D721Med (cell line): Measurements from ENCODE around the gene LMNTD2.
"Not testable (repeated sequence)": the region's sequence is repeated elsewhere in the genome, so short reads cannot be mapped to it uniquely, and the experiment has no call there.

Source experiments
- DNase-seq: peaks from one replicate; pipeline ENCODE4 v3.0.0; 2011; ENCODE audit warnings: low spot score; ENCODE audit not compliant: insufficient read length
- FAIRE-seq: peaks from 2 replicates; lab custom pipeline; 2011; peaks lifted over from hg19 to GRCh38; lab: Jason Lieb, UNC
- CTCF ChIP-seq: IDR thresholded peaks from 2 replicates; pipeline ENCODE4 v1.5.1; 2012; ENCODE audit warnings: mild to moderate bottlenecking, control low read depth; ENCODE audit not compliant: insufficient read depth; ENCODE audit errors: missing control alignments

Gene LMNTD2

DNA sequence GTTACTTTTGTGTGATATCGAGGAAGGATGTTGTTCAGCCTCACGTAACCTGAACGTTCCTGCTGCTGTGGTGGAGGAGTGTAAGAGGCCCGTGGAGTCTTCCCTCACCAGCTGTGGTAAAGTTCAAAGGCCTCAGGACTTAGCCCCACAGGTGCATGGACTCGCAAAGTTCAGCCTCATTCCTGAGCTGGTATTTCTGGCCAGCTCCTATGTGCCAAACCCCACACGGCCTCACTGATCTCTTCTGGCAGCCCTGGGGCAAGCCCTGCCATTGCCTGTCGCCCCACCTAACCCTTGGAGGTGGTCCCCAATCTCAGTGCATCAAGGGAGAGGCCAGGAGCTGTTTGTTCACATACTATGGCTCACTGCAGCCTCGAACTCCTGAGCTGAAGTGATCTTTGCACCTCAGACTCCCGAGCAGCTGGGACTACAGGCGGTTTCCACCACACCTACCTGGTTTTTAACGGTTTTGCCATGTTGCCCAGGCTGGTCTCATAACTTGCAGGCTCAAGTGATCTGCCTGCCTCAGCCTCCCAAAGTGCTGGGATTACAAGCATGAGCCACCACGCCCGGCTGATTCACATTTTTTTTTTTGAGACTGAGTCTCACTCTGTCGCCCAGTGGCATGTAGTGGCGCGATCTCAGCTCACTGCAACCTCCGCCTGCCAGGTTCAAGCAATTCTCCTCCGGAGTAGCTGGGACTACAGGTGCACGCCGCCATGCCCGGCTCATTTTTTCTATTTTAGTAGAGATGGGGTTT is 17.9 kb upstream of the LMNTD2 start:
- TF ChIP-seq CTCF, result no peak
- no peak for FAIRE-seq

GRCh38 chr11:577611-577894 is 17.0 kb upstream of the LMNTD2 start:
- no peak for TF ChIP-seq CTCF
- FAIRE-seq, result no peak
- DNase-seq, result no peak

More for the DNA sequence above, 17.9 kb upstream of the LMNTD2 start:
- no peak for DNase-seq

GRCh38 chr11:576811-577610 is 16.5 kb upstream of the LMNTD2 start:
- FAIRE-seq (no peak), DNase-seq (no peak)
- TF ChIP-seq CTCF, result no peak

- no peak for TF ChIP-seq CTCF
- FAIRE-seq (no peak), DNase-seq (peak; percentile 89)
Measured at GRCh38 chr11:575996-576768, 15.6 kb upstream of the LMNTD2 start, which contains the start of gene PHRF1. Gene PHRF1, plus strand, starts transcription at chr11:576470. Its CDS starts 5,043 bp downstream, at chr11:581513.

DNA sequence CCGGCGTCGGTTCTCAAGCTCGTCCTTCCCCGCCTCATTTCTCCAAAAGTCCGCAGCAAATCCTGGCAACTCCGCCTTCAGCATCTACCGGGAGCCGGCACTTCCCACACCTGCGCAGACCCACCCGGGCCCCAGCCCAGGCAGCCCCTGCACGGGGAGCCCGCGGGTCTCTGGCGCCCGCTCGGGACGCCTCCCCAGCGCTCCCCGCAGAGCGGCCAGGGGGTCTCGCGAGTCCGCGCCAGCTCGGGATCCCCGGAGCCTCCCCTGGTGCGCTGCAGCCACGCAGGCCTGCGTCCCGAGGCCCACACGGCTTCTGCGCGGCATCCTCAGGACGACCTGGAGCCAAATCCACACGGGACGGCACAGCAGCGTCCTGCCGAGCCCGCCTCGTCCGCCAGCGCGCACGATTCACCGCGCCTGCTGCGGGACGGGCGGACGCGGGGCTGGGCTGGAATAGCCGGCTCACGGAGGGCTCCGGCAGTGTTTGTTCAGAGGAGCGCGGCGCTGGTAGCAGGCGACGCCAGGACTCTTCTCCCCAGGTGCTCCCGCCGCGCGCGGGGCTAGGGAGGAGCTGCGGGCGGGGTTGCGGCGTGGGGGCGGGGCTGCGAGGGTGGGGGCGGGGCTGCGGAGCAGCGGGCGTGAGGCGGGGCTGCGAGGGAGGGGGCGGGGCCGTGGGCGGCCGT is 14.9 kb upstream of the LMNTD2 start:
- DNase-seq (peak; percentile 60), FAIRE-seq (no peak)
- TF ChIP-seq CTCF, result no peak

DNA sequence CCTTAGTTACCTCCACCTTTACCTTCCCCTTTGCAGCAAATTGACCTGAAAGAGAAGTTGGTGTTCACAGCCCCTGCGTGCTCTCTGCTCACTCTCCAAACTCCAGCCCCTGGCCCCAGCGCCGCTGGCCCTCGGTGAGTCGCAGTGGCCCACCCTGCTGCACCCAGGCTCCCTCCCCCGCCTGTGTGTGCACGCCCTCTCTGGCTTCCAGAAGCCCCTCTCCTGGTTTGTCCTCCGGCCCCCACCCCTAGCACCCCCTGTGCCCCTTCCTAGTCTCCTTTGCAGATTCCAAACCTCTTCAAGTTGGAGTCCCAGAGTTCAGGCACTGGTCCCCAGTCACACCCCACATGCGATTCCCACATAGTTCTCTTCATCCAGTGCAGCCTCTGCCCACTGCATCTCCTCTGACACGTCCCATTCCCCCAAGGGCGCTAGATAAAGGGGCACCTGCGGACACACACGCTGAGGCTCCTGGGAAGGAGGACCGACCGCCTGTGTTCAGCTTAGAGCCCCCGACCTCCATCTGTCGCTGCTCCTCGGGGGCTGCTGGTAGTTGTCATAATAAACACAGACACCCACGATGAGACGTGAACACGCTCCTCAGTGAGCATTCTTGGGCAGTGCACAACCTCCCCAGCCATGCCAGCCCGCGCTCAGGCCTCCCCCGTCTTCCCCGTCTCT is 14.2 kb upstream of the LMNTD2 start:
- DNase-seq (no peak), FAIRE-seq (no peak)

GRCh38 chr11:574031-574570 is 13.6 kb upstream of the LMNTD2 start:
- FAIRE-seq, result not testable (repeated sequence)

More for the DNA sequence above, 14.2 kb upstream of the LMNTD2 start:
- no peak for TF ChIP-seq CTCF

More at GRCh38 chr11:574031-574570, 13.6 kb upstream of the LMNTD2 start:
- DNase-seq, result not testable (repeated sequence)
